ENCODE measurements around the gene ASIC4.

- TF ChIP-seq CTCF (IDR thresholded peaks at IDR 0.05) (no peak), EZH2 (IDR thresholded peaks at IDR 0.05) (no peak)
Measured at GRCh38 chr2:219473511-219473910, 40.8 kb upstream of the ASIC4 start.

All from neural progenitor cell (in vitro differentiated cells).